Measurements from ENCODE around the gene ANXA8. TPM values are rescaled to one million over a fixed set of nuclear protein-coding genes. Genes with fewer than 3 reads are reported as not detected.

The ANXA8 gene
- total and polyA plus RNA-seq, 2 experiments from 2014 or later: not detected

DNA sequence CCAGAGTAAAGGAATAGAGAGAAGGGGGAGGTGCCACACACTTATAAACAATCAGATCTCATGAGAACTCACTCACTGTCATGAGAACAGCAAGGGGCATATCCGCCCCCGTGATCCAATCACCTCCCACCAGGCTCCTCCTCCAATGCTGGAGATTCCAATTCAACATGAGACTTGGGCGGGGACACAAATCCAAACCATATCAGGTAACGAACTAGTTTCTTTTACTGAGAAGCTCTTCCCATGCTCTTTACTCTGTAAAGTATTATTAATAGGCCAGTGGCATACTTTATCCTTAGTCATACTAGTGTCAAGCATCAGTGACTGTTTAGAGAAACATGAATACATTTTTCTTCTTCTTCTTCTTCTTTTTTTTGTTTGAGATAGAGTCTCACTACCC lies 60.4 kb downstream of the ANXA8 start:
- peak; percentile 15 for DNase-seq (ENCODE audit: low spot score)
- TF ChIP-seq, protein P1, sequence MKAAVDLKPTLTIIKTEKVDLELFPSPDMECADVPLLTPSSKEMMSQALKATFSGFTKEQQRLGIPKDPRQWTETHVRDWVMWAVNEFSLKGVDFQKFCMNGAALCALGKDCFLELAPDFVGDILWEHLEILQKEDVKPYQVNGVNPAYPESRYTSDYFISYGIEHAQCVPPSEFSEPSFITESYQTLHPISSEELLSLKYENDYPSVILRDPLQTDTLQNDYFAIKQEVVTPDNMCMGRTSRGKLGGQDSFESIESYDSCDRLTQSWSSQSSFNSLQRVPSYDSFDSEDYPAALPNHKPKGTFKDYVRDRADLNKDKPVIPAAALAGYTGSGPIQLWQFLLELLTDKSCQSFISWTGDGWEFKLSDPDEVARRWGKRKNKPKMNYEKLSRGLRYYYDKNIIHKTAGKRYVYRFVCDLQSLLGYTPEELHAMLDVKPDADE (IDR thresholded peaks at IDR 0.05): no peak
- TF ChIP-seq, protein P2, sequence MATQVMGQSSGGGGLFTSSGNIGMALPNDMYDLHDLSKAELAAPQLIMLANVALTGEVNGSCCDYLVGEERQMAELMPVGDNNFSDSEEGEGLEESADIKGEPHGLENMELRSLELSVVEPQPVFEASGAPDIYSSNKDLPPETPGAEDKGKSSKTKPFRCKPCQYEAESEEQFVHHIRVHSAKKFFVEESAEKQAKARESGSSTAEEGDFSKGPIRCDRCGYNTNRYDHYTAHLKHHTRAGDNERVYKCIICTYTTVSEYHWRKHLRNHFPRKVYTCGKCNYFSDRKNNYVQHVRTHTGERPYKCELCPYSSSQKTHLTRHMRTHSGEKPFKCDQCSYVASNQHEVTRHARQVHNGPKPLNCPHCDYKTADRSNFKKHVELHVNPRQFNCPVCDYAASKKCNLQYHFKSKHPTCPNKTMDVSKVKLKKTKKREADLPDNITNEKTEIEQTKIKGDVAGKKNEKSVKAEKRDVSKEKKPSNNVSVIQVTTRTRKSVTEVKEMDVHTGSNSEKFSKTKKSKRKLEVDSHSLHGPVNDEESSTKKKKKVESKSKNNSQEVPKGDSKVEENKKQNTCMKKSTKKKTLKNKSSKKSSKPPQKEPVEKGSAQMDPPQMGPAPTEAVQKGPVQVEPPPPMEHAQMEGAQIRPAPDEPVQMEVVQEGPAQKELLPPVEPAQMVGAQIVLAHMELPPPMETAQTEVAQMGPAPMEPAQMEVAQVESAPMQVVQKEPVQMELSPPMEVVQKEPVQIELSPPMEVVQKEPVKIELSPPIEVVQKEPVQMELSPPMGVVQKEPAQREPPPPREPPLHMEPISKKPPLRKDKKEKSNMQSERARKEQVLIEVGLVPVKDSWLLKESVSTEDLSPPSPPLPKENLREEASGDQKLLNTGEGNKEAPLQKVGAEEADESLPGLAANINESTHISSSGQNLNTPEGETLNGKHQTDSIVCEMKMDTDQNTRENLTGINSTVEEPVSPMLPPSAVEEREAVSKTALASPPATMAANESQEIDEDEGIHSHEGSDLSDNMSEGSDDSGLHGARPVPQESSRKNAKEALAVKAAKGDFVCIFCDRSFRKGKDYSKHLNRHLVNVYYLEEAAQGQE (IDR thresholded peaks at IDR 0.05; ENCODE audit: unreplicated experiment): no peak
- no peak for TF ChIP-seq STAT1 (IDR thresholded peaks at IDR 0.05; ENCODE audit: unreplicated experiment)
- TF ChIP-seq ZNF331 (CRISPR knock-in tag; IDR thresholded peaks at IDR 0.05; ENCODE audit: low read depth): no peak
- TF ChIP-seq EZH2phosphoT487 (IDR thresholded peaks at IDR 0.05; ENCODE audit: unreplicated experiment): no peak
- no peak for TF ChIP-seq POLR2AphosphoS5 (IDR thresholded peaks at IDR 0.05; ENCODE audit: low read depth)
- no peak for TF ChIP-seq ZNF114 (CRISPR knock-in tag; IDR thresholded peaks at IDR 0.05)
- TF ChIP-seq, protein P3, sequence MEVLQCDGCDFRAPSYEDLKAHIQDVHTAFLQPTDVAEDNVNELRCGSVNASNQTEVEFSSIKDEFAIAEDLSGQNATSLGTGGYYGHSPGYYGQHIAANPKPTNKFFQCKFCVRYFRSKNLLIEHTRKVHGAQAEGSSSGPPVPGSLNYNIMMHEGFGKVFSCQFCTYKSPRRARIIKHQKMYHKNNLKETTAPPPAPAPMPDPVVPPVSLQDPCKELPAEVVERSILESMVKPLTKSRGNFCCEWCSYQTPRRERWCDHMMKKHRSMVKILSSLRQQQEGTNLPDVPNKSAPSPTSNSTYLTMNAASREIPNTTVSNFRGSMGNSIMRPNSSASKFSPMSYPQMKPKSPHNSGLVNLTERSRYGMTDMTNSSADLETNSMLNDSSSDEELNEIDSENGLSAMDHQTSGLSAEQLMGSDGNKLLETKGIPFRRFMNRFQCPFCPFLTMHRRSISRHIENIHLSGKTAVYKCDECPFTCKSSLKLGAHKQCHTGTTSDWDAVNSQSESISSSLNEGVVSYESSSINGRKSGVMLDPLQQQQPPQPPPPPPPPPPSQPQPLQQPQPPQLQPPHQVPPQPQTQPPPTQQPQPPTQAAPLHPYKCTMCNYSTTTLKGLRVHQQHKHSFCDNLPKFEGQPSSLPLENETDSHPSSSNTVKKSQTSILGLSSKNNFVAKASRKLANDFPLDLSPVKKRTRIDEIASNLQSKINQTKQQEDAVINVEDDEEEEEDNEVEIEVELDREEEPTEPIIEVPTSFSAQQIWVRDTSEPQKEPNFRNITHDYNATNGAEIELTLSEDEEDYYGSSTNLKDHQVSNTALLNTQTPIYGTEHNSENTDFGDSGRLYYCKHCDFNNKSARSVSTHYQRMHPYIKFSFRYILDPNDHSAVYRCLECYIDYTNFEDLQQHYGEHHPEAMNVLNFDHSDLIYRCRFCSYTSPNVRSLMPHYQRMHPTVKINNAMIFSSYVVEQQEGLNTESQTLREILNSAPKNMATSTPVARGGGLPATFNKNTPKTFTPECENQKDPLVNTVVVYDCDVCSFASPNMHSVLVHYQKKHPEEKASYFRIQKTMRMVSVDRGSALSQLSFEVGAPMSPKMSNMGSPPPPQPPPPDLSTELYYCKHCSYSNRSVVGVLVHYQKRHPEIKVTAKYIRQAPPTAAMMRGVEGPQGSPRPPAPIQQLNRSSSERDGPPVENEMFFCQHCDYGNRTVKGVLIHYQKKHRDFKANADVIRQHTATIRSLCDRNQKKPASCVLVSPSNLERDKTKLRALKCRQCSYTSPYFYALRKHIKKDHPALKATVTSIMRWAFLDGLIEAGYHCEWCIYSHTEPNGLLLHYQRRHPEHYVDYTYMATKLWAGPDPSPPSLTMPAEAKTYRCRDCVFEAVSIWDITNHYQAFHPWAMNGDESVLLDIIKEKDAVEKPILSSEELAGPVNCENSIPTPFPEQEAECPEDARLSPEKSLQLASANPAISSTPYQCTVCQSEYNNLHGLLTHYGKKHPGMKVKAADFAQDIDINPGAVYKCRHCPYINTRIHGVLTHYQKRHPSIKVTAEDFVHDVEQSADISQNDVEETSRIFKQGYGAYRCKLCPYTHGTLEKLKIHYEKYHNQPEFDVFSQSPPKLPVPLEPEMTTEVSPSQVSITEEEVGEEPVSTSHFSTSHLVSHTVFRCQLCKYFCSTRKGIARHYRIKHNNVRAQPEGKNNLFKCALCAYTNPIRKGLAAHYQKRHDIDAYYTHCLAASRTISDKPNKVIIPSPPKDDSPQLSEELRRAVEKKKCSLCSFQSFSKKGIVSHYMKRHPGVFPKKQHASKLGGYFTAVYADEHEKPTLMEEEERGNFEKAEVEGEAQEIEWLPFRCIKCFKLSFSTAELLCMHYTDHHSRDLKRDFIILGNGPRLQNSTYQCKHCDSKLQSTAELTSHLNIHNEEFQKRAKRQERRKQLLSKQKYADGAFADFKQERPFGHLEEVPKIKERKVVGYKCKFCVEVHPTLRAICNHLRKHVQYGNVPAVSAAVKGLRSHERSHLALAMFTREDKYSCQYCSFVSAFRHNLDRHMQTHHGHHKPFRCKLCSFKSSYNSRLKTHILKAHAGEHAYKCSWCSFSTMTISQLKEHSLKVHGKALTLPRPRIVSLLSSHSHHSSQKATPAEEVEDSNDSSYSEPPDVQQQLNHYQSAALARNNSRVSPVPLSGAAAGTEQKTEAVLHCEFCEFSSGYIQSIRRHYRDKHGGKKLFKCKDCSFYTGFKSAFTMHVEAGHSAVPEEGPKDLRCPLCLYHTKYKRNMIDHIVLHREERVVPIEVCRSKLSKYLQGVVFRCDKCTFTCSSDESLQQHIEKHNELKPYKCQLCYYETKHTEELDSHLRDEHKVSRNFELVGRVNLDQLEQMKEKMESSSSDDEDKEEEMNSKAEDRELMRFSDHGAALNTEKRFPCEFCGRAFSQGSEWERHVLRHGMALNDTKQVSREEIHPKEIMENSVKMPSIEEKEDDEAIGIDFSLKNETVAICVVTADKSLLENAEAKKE (CRISPR knock-in tag; IDR thresholded peaks at IDR 0.05): no peak
- TF ChIP-seq NANOG (IDR thresholded peaks at IDR 0.05; ENCODE audit: borderline replicate concordance): no peak
- TF ChIP-seq CREB1 (CRISPR knock-in tag; IDR thresholded peaks at IDR 0.05; ENCODE audit: low read depth): no peak
- TF ChIP-seq, protein P4, sequence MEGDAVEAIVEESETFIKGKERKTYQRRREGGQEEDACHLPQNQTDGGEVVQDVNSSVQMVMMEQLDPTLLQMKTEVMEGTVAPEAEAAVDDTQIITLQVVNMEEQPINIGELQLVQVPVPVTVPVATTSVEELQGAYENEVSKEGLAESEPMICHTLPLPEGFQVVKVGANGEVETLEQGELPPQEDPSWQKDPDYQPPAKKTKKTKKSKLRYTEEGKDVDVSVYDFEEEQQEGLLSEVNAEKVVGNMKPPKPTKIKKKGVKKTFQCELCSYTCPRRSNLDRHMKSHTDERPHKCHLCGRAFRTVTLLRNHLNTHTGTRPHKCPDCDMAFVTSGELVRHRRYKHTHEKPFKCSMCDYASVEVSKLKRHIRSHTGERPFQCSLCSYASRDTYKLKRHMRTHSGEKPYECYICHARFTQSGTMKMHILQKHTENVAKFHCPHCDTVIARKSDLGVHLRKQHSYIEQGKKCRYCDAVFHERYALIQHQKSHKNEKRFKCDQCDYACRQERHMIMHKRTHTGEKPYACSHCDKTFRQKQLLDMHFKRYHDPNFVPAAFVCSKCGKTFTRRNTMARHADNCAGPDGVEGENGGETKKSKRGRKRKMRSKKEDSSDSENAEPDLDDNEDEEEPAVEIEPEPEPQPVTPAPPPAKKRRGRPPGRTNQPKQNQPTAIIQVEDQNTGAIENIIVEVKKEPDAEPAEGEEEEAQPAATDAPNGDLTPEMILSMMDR (conservative IDR thresholded peaks at IDR 0.05; ENCODE audit: low read depth in 2 of 2): no peak
- no peak for TF ChIP-seq EZH2 (IDR thresholded peaks at IDR 0.05; ENCODE audit: low read depth, unreplicated experiment)
- TF ChIP-seq JUNB (IDR thresholded peaks at IDR 0.05; ENCODE audit: unreplicated experiment): no peak
- Mint-ChIP-seq H3K27ac (no peak overlapping the region), H3K36me3 (ENCODE audit: low read depth) (no peaks in the 10 kb centered on the region), H3K27me3 (ENCODE audit: insufficient read depth, low read depth, poor library complexity) (peaks cover 12% of the 10 kb centered on the region), H3K9me3 (no peaks in the 10 kb centered on the region), H3K4me3 (no peak overlapping the region), H3K4me1 (peaks cover 13% of the 10 kb centered on the region)
- Histone ChIP-seq H3K4me2 (no peak overlapping the region), H3K9me2 (ENCODE audit: insufficient read depth) (no peaks in the 10 kb centered on the region), H3K36me3 (ENCODE audit: insufficient read depth) (no peaks in the 10 kb centered on the region), H4K20me1 (replicated peaks; ENCODE audit: insufficient read depth) (no peaks in the 10 kb centered on the region), H3F3A (replicated peaks; ENCODE audit: low read depth) (no peaks in the 10 kb centered on the region), H3K79me2 (replicated peaks; ENCODE audit: insufficient read depth) (no peaks in the 10 kb centered on the region), H3K27me3 (ENCODE audit: insufficient read depth) (no peaks in the 10 kb centered on the region), H3K27ac (ENCODE audit: low read depth) (no peak overlapping the region), H3K4me1 (ENCODE audit: insufficient read depth) (peaks cover 3% of the 10 kb centered on the region; the same call in 1 of the 2 replicates), H2AFZ (no peak overlapping the region), H3K4me3 (no peak overlapping the region)
- no peak for ATAC-seq
